Left ventricle myocardium inferior (tissue), 1 donor: ENCODE measurements around the gene SLMAP. TPM values are rescaled to one million over a fixed set of nuclear protein-coding genes. Genes with fewer than 3 reads are reported as not detected.

Source experiments
- DNase-seq: peaks from one replicate; pipeline ENCODE4 v3.0.0-alpha.2; 2020
- H3K27ac ChIP-seq: fragments of 200-600 bp; replicated peaks from 2 replicates; pipeline ENCODE4 v1.8.0; 2021
- H3K27me3 ChIP-seq: fragments of 200-600 bp; 2 replicates; pipeline ENCODE4 v1.8.0; 2021; ENCODE audit warnings: low read depth
- H3K36me3 ChIP-seq: fragments of 200-600 bp; 2 replicates; pipeline ENCODE4 v1.8.0; 2021
- H3K4me1 ChIP-seq: fragments of 200-600 bp; 2 replicates; pipeline ENCODE4 v1.8.0; 2021
- H3K4me3 ChIP-seq: fragments of 200-600 bp; 2 replicates; pipeline ENCODE4 v1.8.0; 2021; ENCODE audit warnings: mild to moderate bottlenecking, moderate library complexity
- H3K9me3 ChIP-seq: fragments of 200-600 bp; replicated peaks from 2 replicates; pipeline ENCODE4 v1.8.0; 2021
- intact Hi-C: fragments of 100-400 bp; cut with micrococcal nuclease; formaldehyde crosslinking; loops from one replicate; pipeline ENCODE4 v1.11.0; 2022
- total RNA-seq: library from RNA; stranded (reverse); fragmentation: NEBNext Ultra II Directional; extraction: Animal tissue kit (Norgen Biotek cat#: 25700); gene quantifications from one replicate; pipeline ENCODE4 v1.2.1, GENCODE V29; 2021
- TF ChIP-seq, protein P1 (sequence below): fragments of 200-600 bp; IDR thresholded peaks from 2 replicates; pipeline ENCODE4 v1.8.0; 2021; ENCODE audit warnings: antibody characterized with exemption, mild to moderate bottlenecking, borderline replicate concordance
- donor health status: DM: no; HTN: yes; CAD: no; lungs with severe emphysema.

The SLMAP gene
- total RNA-seq, 1 donor from 2014 or later: 316 TPM

- H3K27me3 ChIP-seq: no peaks in the 10 kb centered on the region
- peaks cover 86% of the 10 kb centered on the region for H3K36me3 ChIP-seq
- H3K27ac ChIP-seq: no peak overlapping the region
- DNase-seq: no peak
- TF ChIP-seq, protein P1, sequence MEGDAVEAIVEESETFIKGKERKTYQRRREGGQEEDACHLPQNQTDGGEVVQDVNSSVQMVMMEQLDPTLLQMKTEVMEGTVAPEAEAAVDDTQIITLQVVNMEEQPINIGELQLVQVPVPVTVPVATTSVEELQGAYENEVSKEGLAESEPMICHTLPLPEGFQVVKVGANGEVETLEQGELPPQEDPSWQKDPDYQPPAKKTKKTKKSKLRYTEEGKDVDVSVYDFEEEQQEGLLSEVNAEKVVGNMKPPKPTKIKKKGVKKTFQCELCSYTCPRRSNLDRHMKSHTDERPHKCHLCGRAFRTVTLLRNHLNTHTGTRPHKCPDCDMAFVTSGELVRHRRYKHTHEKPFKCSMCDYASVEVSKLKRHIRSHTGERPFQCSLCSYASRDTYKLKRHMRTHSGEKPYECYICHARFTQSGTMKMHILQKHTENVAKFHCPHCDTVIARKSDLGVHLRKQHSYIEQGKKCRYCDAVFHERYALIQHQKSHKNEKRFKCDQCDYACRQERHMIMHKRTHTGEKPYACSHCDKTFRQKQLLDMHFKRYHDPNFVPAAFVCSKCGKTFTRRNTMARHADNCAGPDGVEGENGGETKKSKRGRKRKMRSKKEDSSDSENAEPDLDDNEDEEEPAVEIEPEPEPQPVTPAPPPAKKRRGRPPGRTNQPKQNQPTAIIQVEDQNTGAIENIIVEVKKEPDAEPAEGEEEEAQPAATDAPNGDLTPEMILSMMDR: no peak
- no peak overlapping the region for H3K4me3 ChIP-seq
- no peaks in the 10 kb centered on the region for H3K9me3 ChIP-seq
- peaks cover 44% of the 10 kb centered on the region for H3K4me1 ChIP-seq
- intact Hi-C loops: no loop called here
Observed at GRCh38 chr3:57927166-57927565, 171.1 kb downstream of the SLMAP start.

DNA sequence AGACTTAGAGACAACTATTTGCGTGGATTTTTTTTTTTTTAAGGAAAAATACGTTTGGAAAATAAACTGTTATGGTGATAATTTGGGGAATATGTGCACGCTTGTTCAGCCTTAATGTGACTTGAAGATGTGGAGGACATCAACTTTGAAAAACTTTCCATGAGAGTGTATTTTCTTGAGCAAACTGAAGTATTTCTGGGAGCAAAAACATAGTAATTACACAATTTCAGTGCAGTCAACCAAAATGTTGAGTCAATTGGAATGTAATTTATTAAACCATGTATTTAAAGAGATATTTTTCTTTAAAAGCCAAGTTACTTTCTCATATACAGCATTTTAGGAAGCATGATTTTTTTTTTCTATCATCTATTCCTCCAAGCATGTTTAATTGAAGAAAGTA lies 171.8 kb downstream of the SLMAP start:
- no peak overlapping the region for H3K27ac ChIP-seq
- no peak for DNase-seq
- H3K36me3 ChIP-seq: peaks cover 83% of the 10 kb centered on the region
- intact Hi-C loops: no loop called here
- H3K4me1 ChIP-seq: peaks cover 39% of the 10 kb centered on the region
- H3K4me3 ChIP-seq: no peak overlapping the region
- H3K27me3 ChIP-seq: no peaks in the 10 kb centered on the region
- H3K9me3 ChIP-seq: no peaks in the 10 kb centered on the region
- TF ChIP-seq, protein P1: no peak

GRCh38 chr3:57928511-57928910 lies 172.4 kb downstream of the SLMAP start:
- TF ChIP-seq, protein P1: no peak
- Histone ChIP-seq H3K4me3 (no peak overlapping the region), H3K4me1 (peaks cover 33% of the 10 kb centered on the region), H3K27me3 (no peaks in the 10 kb centered on the region), H3K27ac (no peak overlapping the region), H3K36me3 (peaks cover 77% of the 10 kb centered on the region), H3K9me3 (no peaks in the 10 kb centered on the region)
- intact Hi-C loops: no loop called here
- DNase-seq: no peak

DNA sequence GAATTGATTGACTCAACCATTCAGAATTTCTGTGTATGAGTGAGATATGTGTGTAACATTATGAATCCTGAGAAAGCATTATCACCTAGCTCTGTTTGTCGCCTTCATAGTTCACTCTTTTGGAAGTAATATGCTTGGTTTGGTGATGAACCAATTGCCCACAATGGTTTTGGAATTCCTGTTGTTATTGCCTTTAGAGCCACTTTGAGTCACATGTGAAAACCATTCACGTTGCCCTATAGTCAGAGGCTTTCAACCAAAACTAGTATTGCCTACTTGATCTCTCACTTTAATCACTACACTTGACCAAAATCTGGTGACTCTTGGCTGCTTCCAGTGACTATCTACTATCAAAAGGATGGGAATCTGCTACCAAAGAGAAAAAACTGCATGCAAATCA lies 173.9 kb downstream of the SLMAP start:
- H3K4me1 ChIP-seq: peaks cover 22% of the 10 kb centered on the region
- TF ChIP-seq, protein P1: no peak
- no peaks in the 10 kb centered on the region for H3K9me3 ChIP-seq
- intact Hi-C loops: no loop called here
- no peak overlapping the region for H3K27ac ChIP-seq
- peaks cover 64% of the 10 kb centered on the region for H3K36me3 ChIP-seq
- H3K4me3 ChIP-seq: no peak overlapping the region
- no peak for DNase-seq
- no peaks in the 10 kb centered on the region for H3K27me3 ChIP-seq

GRCh38 chr3:57933602-57934001 lies 177.5 kb downstream of the SLMAP start:
- Histone ChIP-seq H3K9me3 (no peaks in the 10 kb centered on the region), H3K27me3 (no peaks in the 10 kb centered on the region), H3K27ac (no peak overlapping the region), H3K36me3 (peaks cover 30% of the 10 kb centered on the region), H3K4me1 (no peaks in the 10 kb centered on the region), H3K4me3 (no peak overlapping the region)
- intact Hi-C loops: no loop called here
- DNase-seq: no peak
- TF ChIP-seq, protein P1: no peak

- Histone ChIP-seq H3K9me3 (no peaks in the 10 kb centered on the region), H3K27ac (no peak overlapping the region), H3K4me3 (no peak overlapping the region), H3K36me3 (peaks cover 23% of the 10 kb centered on the region), H3K4me1 (no peaks in the 10 kb centered on the region), H3K27me3 (no peaks in the 10 kb centered on the region)
- TF ChIP-seq, protein P1: no peak
- no peak for DNase-seq
- intact Hi-C loops: no loop called here
Observed at GRCh38 chr3:57934373-57934772, 178.3 kb downstream of the SLMAP start.
